ENCODE data around the gene ALOX15.

DNA sequence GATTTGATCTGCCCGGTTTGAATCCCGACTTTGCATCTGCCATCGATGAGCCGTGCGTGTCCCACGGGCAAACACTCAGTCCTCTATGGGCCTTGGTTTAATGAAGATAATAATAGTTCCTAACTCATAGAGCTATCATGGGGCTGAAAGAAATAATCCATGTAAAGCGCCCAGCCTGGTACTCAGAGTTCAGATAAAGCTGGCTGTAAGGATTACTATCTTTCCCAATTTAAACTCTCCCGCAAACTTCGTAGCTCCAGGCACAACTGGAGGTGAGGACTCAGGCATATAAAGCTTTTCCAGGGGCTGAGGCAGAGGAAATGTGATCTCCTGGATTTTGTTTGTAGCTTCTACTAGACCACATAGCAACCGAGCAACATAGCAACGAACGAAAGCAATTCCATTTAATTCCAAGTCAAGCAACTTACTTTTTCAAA is 16.3 kb downstream of the ALOX15 start:
- TF ChIP-seq TAF1 (IDR thresholded peaks at IDR 0.05; ENCODE audit: borderline replicate concordance, insufficient read depth, low read length) (no peak), POLR2AphosphoS5 (IDR thresholded peaks at IDR 0.05; ENCODE audit: low read depth, low read length) (no peak)
